HepG2 (cell line): ENCODE results near the gene FETUB. TPM values are rescaled to one million over a fixed set of nuclear protein-coding genes. Genes with fewer than 3 reads are reported as not detected.

Source experiments
- AGO2 ChIP-seq: fragments of 200-400 bp; formaldehyde crosslinking; optimal IDR thresholded peaks from 2 replicates; pipeline ENCODE3; 2017; ENCODE audit warnings: mild to moderate bottlenecking, low read depth, low read length, moderate library complexity
- HDAC2 ChIP-seq: sonication (generic); formaldehyde crosslinking; IDR thresholded peaks from 2 replicates; pipeline ENCODE4 v1.4.0; 2020; ENCODE audit warnings: missing genetic modification reagents
- KDM5B ChIP-seq: sonication (generic); formaldehyde crosslinking; IDR thresholded peaks from 2 replicates; pipeline ENCODE4 v1.4.0; 2020; ENCODE audit warnings: missing genetic modification reagents, mild to moderate bottlenecking, borderline replicate concordance
- MAZ ChIP-seq, 2 experiments: sonication (generic) in 1 of 2; formaldehyde crosslinking in 1 of 2; IDR thresholded peaks; 2 replicates each; pipeline versions ENCODE4 v1.5.0 to v1.6.1; 2012 to 2020; ENCODE audit warnings: low read depth in 2 of 2, mild to moderate bottlenecking in 2 of 2, borderline replicate concordance in 1 of 2, improper control_type of control experiment in 1 of 2, low read length in 1 of 2, missing genetic modification reagents in 1 of 2, moderate library complexity in 1 of 2
- NCOR1 ChIP-seq: fragments of 200-600 bp; sonication (generic); IDR thresholded peaks from 2 replicates; pipeline ENCODE4 v1.7.0; 2017; ENCODE audit warnings: antibody characterized with exemption, low read length, borderline replicate concordance
- NFE2L1 ChIP-seq: sonication (generic); formaldehyde crosslinking; IDR thresholded peaks from 2 replicates; pipeline ENCODE4 v1.4.0; 2020; ENCODE audit warnings: missing genetic modification reagents, mild to moderate bottlenecking, borderline replicate concordance
- NR0B2 ChIP-seq: sonication (generic); formaldehyde crosslinking; IDR thresholded peaks from 2 replicates; pipeline ENCODE4 v1.4.0; 2020; ENCODE audit warnings: mild to moderate bottlenecking, missing genetic modification reagents
- PAF1 ChIP-seq: IDR thresholded peaks from 2 replicates; pipeline ENCODE4 v1.6.1; 2016; ENCODE audit warnings: missing genetic modification reagents, missing compliant biosample characterization
- PHF5A ChIP-seq: IDR thresholded peaks from one replicate; pipeline ENCODE4 v1.6.1; 2018; ENCODE audit warnings: low read depth, missing genetic modification reagents; ENCODE audit not compliant: unreplicated experiment
- POLR2A ChIP-seq, 2 experiments: IDR thresholded peaks; 2 replicates each; pipeline ENCODE4 v1.6.1; 2011; ENCODE audit warnings: low read depth in 2 of 2, low read length in 2 of 2, mild to moderate bottlenecking in 1 of 2, moderate library complexity in 1 of 2; ENCODE audit not compliant: insufficient read depth in 1 of 2
- POLR2G ChIP-seq: fragments of 200-400 bp; formaldehyde crosslinking; IDR thresholded peaks from 2 replicates; pipeline ENCODE4 v1.6.1; 2018; ENCODE audit warnings: mild to moderate bottlenecking, low read depth, low read length, moderate library complexity
- RARG ChIP-seq: sonication (generic); formaldehyde crosslinking; IDR thresholded peaks from 2 replicates; pipeline ENCODE4 v1.4.0; 2020; ENCODE audit warnings: low read depth, mild to moderate bottlenecking, missing genetic modification reagents
- RBM22 ChIP-seq: fragments of 200-400 bp; formaldehyde crosslinking; optimal IDR thresholded peaks from 2 replicates; pipeline ENCODE3; 2017; ENCODE audit warnings: mild to moderate bottlenecking, low read length, moderate library complexity
- SIN3A ChIP-seq: IDR thresholded peaks from 2 replicates; pipeline ENCODE4 v1.6.1; 2011; ENCODE audit warnings: low read depth, mild to moderate bottlenecking, control low read depth, low read length, borderline replicate concordance
- SIX1 ChIP-seq: sonication (generic); formaldehyde crosslinking; IDR thresholded peaks from 2 replicates; pipeline ENCODE4 v1.4.0; 2020; ENCODE audit warnings: missing genetic modification reagents, borderline replicate concordance
- ZNF3 ChIP-seq: IDR thresholded peaks from 2 replicates; pipeline ENCODE4 v1.7.0; 2017; ENCODE audit warnings: inconsistent platforms
- ZNF318 ChIP-seq: sonication (generic); formaldehyde crosslinking; IDR thresholded peaks from 2 replicates; pipeline ENCODE4 v1.4.0; 2020; ENCODE audit warnings: mild to moderate bottlenecking, missing genetic modification reagents
- ZNF557 ChIP-seq: sonication (generic); formaldehyde crosslinking; IDR thresholded peaks from 2 replicates; pipeline ENCODE4 v1.4.0; 2020; ENCODE audit warnings: missing genetic modification reagents
- ZNF589 ChIP-seq: sonication (generic); formaldehyde crosslinking; conservative IDR thresholded peaks from 2 replicates; pipeline ENCODE4 v1.8.0; 2022; ENCODE audit warnings: mild to moderate bottlenecking, moderate library complexity, missing genetic modification reagents
- ZNF629 ChIP-seq: sonication (generic); formaldehyde crosslinking; conservative IDR thresholded peaks from 2 replicates; pipeline ENCODE4 v1.5.0; 2020; ENCODE audit warnings: missing genetic modification reagents
- ZNF709 ChIP-seq: sonication (generic); formaldehyde crosslinking; IDR thresholded peaks from 2 replicates; pipeline ENCODE4 v1.5.0; 2020; ENCODE audit warnings: mild to moderate bottlenecking, missing genetic modification reagents
- polyA plus RNA-seq, 8 experiments: library from polyadenylated mRNA; depleted of rRNA in 3 of 8; stranded (reverse) in 7 of 8; unstranded in 1 of 8; fragments of >200 nt; fragmentation: Illumina TruSeq in 4 of 8; extraction: Trizol in 4 of 8; gene quantifications; 2 replicates each; pipeline versions ENCODE4 v1.2.1 to v1.2.3, GENCODE V29; 2011 to 2016; ENCODE audit warnings: low read depth in 4 of 8, missing spikeins in 1 of 8, mixed read lengths in 1 of 8; ENCODE audit not compliant: insufficient read depth in 1 of 8
- total RNA-seq, 5 experiments: library from RNA; depleted of rRNA; stranded (reverse); fragments of >200 nt; fragmentation: Illumina TruSeq; extraction: Trizol; gene quantifications; 2 replicates each; pipeline ENCODE4 v1.2.3, GENCODE V29; 2016; ENCODE audit warnings: low read depth in 1 of 5

FETUB gene
- total and polyA plus RNA-seq, 2 of the 13 experiments (the other 11 are each of a cell fraction or from before 2014, with no cell fraction given): 2.1 to 4.4 TPM

GRCh38 chr3:186622651-186623310 lies 17.4 kb upstream of the FETUB start (continued):
- TF ChIP-seq PHF5A (CRISPR knock-in tag) (peak; percentile 6), POLR2A (IDR thresholded peaks at IDR 0.05; ENCODE audit: insufficient read depth in 1 of 2, low read depth in 2 of 2, low read length in 2 of 2) (peak in 1 of 2 experiments; percentile 28; a peak in 2 of 4 replicates), ZNF629 (0 out of 2 replicates have a peak, but pooled peaks have one; percentile 3), RARG (CRISPR knock-in tag) (0 out of 2 replicates have a peak, but pooled peaks have one; percentile 45), POLR2G (peak; percentile 81), ZNF589 (CRISPR knock-in tag) (no peak; the same call in 1 of the 2 replicates), HDAC2 (CRISPR knock-in tag) (no peak), SIN3A (no peak), NFE2L1 (no peak), PAF1 (CRISPR knock-in tag) (peak; percentile 66; the same call in 1 of the 2 replicates), AGO2 (peak; percentile 92), ZNF709 (no peak), ZNF3 (no peak), NR0B2 (CRISPR knock-in tag) (no peak), NCOR1 (no peak), ZNF318 (CRISPR knock-in tag) (no peak), MAZ (IDR thresholded peaks at IDR 0.05; ENCODE audit: borderline replicate concordance, low read depth, low read length) (no peak), MAZ (CRISPR knock-in tag; IDR thresholded peaks at IDR 0.05; ENCODE audit: low read depth) (0 out of 2 replicates have a peak, but pooled peaks have one; percentile 19), SIX1 (CRISPR knock-in tag) (peak; percentile 2; the same call in 1 of the 2 replicates), KDM5B (0 out of 2 replicates have a peak, but pooled peaks have one; percentile 1), RBM22 (peak; percentile 18), ZNF557 (CRISPR knock-in tag) (0 out of 2 replicates have a peak, but pooled peaks have one; percentile 8)
- TF ChIP-seq, all 625 proteins: peak for 21
